ENCODE data around the gene HCAR3. TPM values are rescaled to one million over a fixed set of nuclear protein-coding genes. Genes with fewer than 3 reads are reported as not detected.

The HCAR3 gene
- 0.70 and 2.0 TPM in 2 replicates for total RNA-seq

DNA sequence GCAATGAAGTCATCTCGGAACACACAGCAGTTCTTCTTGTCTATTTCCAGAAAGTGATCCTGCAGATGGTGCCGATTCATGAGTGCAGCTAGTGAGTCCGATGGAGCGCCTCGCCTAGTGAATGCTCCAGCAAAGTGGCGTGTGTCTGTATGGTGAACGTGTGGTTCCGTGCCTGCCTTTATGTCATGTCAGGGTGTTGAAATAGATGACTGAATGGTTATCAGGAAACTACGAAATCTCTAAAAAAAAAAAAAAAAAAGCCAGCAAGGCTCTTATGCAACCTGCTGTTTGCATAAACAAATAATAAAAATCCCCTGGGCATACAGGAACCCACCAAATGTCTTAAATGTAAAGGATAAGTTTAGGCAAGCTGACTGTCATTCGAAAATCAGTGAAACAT, at the start of gene HCAR3:
HCAR3 (minus strand) TSS at position 154 of the 400 bp plus-strand sequence; CDS start at position 80, 74 bp downstream.

DNA sequence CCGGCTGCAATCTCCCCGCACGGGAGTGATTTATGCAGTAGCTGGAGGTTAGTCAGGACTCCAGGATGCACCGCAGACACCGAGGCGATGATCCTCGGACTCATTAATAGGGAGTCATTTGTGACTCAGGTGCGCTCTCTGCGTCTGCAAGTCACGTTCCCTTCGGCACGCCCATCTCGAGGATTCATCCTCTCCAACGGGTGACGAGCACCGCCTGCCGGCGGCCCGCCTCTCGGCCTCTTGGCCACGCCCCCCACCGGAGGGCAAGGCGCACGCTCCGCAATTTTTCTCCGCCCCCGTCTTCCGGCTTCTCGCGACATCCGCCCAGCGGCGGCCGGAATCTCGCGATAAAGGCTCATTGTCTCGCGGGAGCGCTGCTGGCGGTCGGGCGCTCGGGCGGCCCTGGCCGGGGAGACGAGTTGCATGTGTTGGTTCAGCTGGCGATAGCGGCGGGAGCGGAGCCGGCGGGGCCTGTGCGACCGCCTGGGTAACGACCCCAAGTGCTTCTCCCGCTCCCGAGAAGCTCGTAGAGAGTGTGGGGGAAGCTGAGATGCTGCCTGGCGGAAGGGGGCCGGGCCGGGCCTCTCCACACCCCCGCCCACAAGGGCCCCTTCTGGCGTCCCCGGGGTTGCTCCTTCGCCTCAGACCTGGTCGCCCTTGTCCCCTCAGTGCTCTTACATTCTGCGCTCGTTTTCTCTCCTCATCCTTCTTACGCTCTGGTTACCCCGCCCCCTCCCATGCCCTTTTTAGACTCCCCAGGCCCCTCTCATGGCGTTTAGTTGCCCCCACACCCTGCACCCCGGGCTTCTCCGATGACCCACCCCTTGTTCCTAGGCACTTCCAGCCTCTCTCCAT, 36.1 kb upstream of the HCAR3 start, which contains the start of gene DENR:
DENR (plus strand) TSS at position 361 of the 855 bp plus-strand sequence. CDS start 878 bp downstream, outside the sequence.

DNA sequence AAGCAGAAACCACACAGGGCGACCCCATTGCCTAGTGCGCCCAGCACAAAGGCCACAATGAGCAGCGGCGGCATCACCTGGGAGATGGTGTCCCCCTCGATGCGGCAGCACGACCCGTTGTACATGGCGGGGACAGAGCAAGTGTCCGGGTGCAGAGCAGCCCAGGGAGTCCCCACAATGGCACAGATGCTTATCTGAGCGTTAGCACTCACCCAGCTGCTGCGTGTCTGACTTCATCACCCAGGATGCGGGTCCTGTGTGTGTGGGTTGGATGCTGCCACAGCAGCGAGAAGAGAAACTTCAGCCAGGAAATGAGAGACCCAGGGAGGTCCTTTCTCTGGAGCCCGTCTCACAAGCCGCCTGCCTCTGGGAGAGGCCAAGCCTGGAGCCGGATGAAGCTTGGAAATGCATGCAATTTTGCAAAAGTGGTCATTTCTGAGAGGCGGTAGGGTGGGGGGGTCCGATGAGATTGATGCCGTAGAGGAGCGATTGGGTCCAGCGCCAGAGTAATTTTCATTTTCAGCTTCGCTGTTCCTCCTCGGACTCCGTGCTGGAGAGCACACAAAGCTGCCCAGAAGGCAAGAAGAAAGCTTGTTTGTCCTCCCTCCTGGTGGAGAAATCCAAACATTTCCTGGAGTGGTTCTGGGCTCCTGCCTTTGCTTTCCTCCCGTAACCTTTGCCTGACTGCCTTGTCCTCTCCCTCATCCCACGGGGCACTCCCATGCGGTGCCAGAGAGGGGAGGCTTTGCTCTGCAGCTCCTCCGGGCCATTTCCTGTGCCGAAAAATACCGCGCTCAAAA, 13.8 kb upstream of the HCAR3 start, which contains the start of gene HCAR1:
HCAR1 (minus strand) TSS at position 630 of the 800 bp plus-strand sequence; CDS start at position 125, 505 bp downstream.

DNA sequence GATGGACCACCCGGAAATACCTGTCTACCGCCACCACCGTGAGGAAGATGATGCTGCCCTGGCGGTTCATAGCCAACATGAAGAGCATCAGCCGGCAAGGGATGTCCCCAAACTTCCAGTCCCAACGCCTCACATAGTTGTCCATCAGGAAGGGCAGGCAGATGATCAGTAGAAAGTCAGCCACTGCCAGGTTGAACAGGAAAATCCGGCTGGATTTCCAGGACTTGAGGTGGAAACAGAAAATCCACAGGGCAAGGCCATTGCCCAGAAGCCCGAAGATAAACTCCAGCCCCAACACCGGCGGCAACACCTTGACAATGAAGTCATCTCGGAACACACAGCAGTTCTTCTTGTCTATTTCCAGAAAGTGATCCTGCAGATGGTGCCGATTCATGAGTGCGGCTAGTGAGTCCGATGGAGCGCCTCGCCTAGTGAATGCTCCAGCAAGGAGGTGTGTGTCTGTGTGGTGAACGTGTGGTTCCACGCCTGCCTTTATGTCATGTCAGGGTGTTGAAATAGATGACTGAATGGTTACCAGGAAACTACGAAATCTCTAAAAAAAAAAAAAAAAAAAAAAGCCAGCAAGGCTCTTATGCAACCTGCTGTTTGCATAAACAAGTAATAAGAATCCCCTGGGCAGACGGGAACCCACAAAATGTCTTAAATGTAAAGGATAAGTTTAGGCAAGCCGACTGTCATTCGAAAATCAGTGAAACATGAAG, 13.6 kb downstream of the HCAR3 start, which contains the start of gene HCAR2:
HCAR2 (minus strand) TSS at position 468 of the 722 bp plus-strand sequence; CDS start at position 394, 74 bp downstream.

Other genes with a start within 250 kb of the HCAR3 start
- gene ZCCHC8, start 215.9 kb downstream of the HCAR3 start, total RNA-seq: 10.7 and 12.3 TPM in 2 replicates
- gene RSRC2, start 189.9 kb downstream of the HCAR3 start, total RNA-seq: 28.8 and 36.7 TPM in 2 replicates
- gene KNTC1, start 189.6 kb downstream of the HCAR3 start, total RNA-seq: 17.1 and 23.4 TPM in 2 replicates
- 3.9 and 5.1 TPM in 2 replicates for gene HCAR2, start 13.5 kb downstream of the HCAR3 start, total RNA-seq
- gene HCAR1, start 14.0 kb upstream of the HCAR3 start, total RNA-seq: 0.05 and 0.21 TPM in 2 replicates
- gene DENR, start 36.0 kb upstream of the HCAR3 start, total RNA-seq: 38.8 and 41.3 TPM in 2 replicates
- 0.14 TPM in 1 of 2 replicates, not detected in the other for gene CCDC62, start 57.8 kb upstream of the HCAR3 start, total RNA-seq
- 49.5 and 50.5 TPM in 2 replicates for gene HIP1R, start 118.6 kb upstream of the HCAR3 start, total RNA-seq
- gene VPS37B, start 179.3 kb upstream of the HCAR3 start, total RNA-seq: 71.3 and 77.0 TPM in 2 replicates
- gene ABCB9, start 249.7 kb upstream of the HCAR3 start, total RNA-seq: 4.1 and 7.2 TPM in 2 replicates

Data from airway epithelial cell (primary cell).